ENCODE results near the gene PTGES2. TPM values are rescaled to one million over a fixed set of nuclear protein-coding genes. Genes with fewer than 3 reads are reported as not detected.
"Not testable (repeated sequence)": the region's sequence is repeated elsewhere in the genome, so short reads cannot be mapped to it uniquely, and the experiment has no call there.

The PTGES2 gene
- total RNA-seq, 1 donor from 2014 or later: 80.3 TPM

- H3K9me3 Mint-ChIP-seq (ENCODE audit: unreplicated experiment): no peaks in the 10 kb centered on the region
- no peak overlapping the region for H3K27ac Mint-ChIP-seq (ENCODE audit: unreplicated experiment)
- no peak for DNase-seq (ENCODE audit: extremely low spot score, unreplicated experiment)
- H3K27me3 Mint-ChIP-seq (ENCODE audit: unreplicated experiment): no peaks in the 10 kb centered on the region
- H3K36me3 Mint-ChIP-seq (ENCODE audit: unreplicated experiment): peaks cover 12% of the 10 kb centered on the region
- peaks cover 12% of the 10 kb centered on the region for H3K4me1 Mint-ChIP-seq (ENCODE audit: unreplicated experiment)
- H3K4me3 Mint-ChIP-seq (ENCODE audit: unreplicated experiment): no peak overlapping the region
- TF ChIP-seq CTCF (IDR thresholded peaks at IDR 0.05): no peak
These were observed 13.8 kb downstream of the PTGES2 start for GRCh38 chr9:128113526-128114325.

GRCh38 chr9:128111726-128112125 is 15.8 kb downstream of the PTGES2 start:
- not testable (repeated sequence) for DNase-seq (ENCODE audit: extremely low spot score, unreplicated experiment); H3K27ac Mint-ChIP-seq (ENCODE audit: unreplicated experiment); H3K27me3 Mint-ChIP-seq (ENCODE audit: unreplicated experiment); H3K9me3 Mint-ChIP-seq (ENCODE audit: unreplicated experiment); H3K4me3 Mint-ChIP-seq (ENCODE audit: unreplicated experiment); H3K4me1 Mint-ChIP-seq (ENCODE audit: unreplicated experiment)
- H3K36me3 Mint-ChIP-seq (ENCODE audit: unreplicated experiment): peaks cover 25% of the 10 kb centered on the region

GRCh38 chr9:128109050-128109709 is 18.3 kb downstream of the PTGES2 start:
- no peak for TF ChIP-seq CTCF (IDR thresholded peaks at IDR 0.05)
- no peaks in the 10 kb centered on the region for H3K9me3 Mint-ChIP-seq (ENCODE audit: unreplicated experiment)

GRCh38 chr9:128108269-128109049 is 19.1 kb downstream of the PTGES2 start:
- Mint-ChIP-seq H3K27me3 (ENCODE audit: unreplicated experiment) (no peaks in the 10 kb centered on the region), H3K36me3 (ENCODE audit: unreplicated experiment) (peaks cover 36% of the 10 kb centered on the region), H3K27ac (ENCODE audit: unreplicated experiment) (peak overlapping the region; percentile 23), H3K4me1 (ENCODE audit: unreplicated experiment) (peaks cover 15% of the 10 kb centered on the region), H3K4me3 (ENCODE audit: unreplicated experiment) (no peak overlapping the region), H3K9me3 (ENCODE audit: unreplicated experiment) (no peaks in the 10 kb centered on the region)
- DNase-seq (ENCODE audit: extremely low spot score, unreplicated experiment): no peak
- no peak for TF ChIP-seq CTCF (IDR thresholded peaks at IDR 0.05)

More at GRCh38 chr9:128109050-128109709, 18.3 kb downstream of the PTGES2 start:
- no peak overlapping the region for H3K27ac Mint-ChIP-seq (ENCODE audit: unreplicated experiment)
- DNase-seq (ENCODE audit: extremely low spot score, unreplicated experiment): no peak
- no peak overlapping the region for H3K4me3 Mint-ChIP-seq (ENCODE audit: unreplicated experiment)
- no peaks in the 10 kb centered on the region for H3K27me3 Mint-ChIP-seq (ENCODE audit: unreplicated experiment)
- H3K4me1 Mint-ChIP-seq (ENCODE audit: unreplicated experiment): peaks cover 8% of the 10 kb centered on the region
- peaks cover 31% of the 10 kb centered on the region for H3K36me3 Mint-ChIP-seq (ENCODE audit: unreplicated experiment)

- DNase-seq (ENCODE audit: extremely low spot score, unreplicated experiment): no peak
- Mint-ChIP-seq H3K27ac (ENCODE audit: unreplicated experiment) (no peak overlapping the region), H3K4me3 (ENCODE audit: unreplicated experiment) (no peak overlapping the region), H3K9me3 (ENCODE audit: unreplicated experiment) (no peaks in the 10 kb centered on the region), H3K4me1 (ENCODE audit: unreplicated experiment) (peaks cover 16% of the 10 kb centered on the region), H3K36me3 (ENCODE audit: unreplicated experiment) (peaks cover 40% of the 10 kb centered on the region), H3K27me3 (ENCODE audit: unreplicated experiment) (no peaks in the 10 kb centered on the region)
- TF ChIP-seq CTCF (IDR thresholded peaks at IDR 0.05): no peak
These were observed 19.9 kb downstream of the PTGES2 start for GRCh38 chr9:128107468-128108268.
